ENCODE measurements around the gene SEPTIN10. TPM values are rescaled to one million over a fixed set of nuclear protein-coding genes. Genes with fewer than 3 reads are reported as not detected.

SEPTIN10 gene
- total RNA-seq, 2 experiments from 2014 or later, result 2.3 to 2.7 TPM

DNA sequence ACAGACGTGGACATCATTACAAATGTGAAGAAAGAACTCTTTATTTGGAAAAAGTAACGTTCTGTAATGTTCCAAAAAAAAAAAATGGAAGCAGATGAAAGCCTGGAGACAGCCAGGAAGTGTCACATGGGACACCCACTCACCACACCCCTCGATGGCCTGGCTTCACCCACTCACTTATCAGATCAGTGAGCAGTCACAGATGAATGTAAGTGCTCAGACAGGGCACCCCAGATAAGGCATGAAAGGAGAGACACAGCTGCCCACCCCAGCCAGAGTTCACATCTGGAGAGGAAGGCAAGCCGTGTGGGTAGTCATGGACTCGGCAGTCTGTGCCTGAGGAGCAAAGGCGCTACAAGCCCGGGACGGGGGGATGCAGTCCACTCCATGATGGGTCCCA is 105.2 kb downstream of the SEPTIN10 start:
- H3K4me3 Mint-ChIP-seq, result no peak overlapping the region
- no peaks in the 10 kb centered on the region for H3K9me3 Mint-ChIP-seq
- no peaks in the 10 kb centered on the region for H3K27me3 Mint-ChIP-seq (ENCODE audit: low read depth)
- H3K36me3 Mint-ChIP-seq (ENCODE audit: low read depth), result no peaks in the 10 kb centered on the region
- no peak for DNase-seq
- CTCF ChIA-PET, result interaction anchor here (0.6 to 4.6 kb wide), 2 partner anchors 381 to 506 kb away, joined by 3 to 57 read pairs; partner anchors contain the start of gene SH3RF3
- intact Hi-C loops (cut with micrococcal nuclease), result no loop called here
- H3K4me1 Mint-ChIP-seq (ENCODE audit: low read depth), result peaks cover 3% of the 10 kb centered on the region
- no peak overlapping the region for H3K27ac Mint-ChIP-seq

DNA sequence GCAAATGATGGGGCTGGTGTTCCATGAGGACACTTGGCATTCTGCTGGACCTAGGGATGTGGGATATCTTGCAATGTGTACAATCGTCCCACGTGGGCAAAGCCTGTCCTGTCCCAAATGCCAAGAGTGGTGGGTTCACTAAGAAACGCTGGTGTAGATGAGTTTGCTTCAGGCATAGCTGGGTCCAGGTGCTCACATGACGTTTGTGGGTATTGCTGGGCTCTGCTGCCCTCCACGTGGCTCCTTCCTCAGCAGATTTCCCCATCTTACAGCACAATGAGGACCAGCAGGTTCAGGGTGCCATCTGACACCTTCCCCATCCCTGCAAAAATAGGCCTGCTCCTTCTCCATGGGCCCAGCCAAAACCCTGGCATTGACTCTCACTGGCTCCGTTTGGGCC is 105.9 kb downstream of the SEPTIN10 start:
- Mint-ChIP-seq H3K36me3 (ENCODE audit: low read depth) (no peaks in the 10 kb centered on the region), H3K27me3 (ENCODE audit: low read depth) (no peaks in the 10 kb centered on the region), H3K4me3 (no peak overlapping the region), H3K27ac (no peak overlapping the region), H3K4me1 (ENCODE audit: low read depth) (peaks cover 3% of the 10 kb centered on the region), H3K9me3 (no peaks in the 10 kb centered on the region)
- intact Hi-C loops (cut with micrococcal nuclease), result no loop called here
- CTCF ChIA-PET, result interaction anchor here (1.1 to 4.6 kb wide), 4 partner anchors 10 to 380 kb away, joined by 3 to 57 read pairs (median 3); partner anchors contain the start of gene SH3RF3
- DNase-seq, result no peak

DNA sequence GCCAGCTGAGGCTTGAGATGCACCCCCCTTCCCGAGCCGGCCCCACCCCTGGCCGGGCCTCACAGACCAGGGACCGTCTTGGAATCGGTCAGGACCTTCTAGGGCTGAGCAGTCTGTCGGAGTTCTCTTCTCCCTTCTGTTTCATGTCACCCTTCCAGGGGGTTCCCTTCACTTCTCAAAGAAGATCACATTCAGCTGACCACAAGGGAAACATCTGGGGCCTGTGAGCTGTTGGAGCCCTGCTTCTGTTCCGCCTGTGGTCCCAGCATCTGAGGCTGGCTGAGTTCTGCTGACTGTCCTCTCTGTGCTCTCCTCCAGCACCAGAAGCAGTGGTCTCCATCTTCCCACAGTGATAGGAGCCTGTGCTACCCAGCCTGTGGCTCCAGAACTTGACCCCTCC is 106.5 kb downstream of the SEPTIN10 start:
- Mint-ChIP-seq H3K27ac (no peak overlapping the region), H3K27me3 (ENCODE audit: low read depth) (no peaks in the 10 kb centered on the region), H3K9me3 (no peaks in the 10 kb centered on the region), H3K4me3 (no peak overlapping the region), H3K4me1 (ENCODE audit: low read depth) (peaks cover 3% of the 10 kb centered on the region), H3K36me3 (ENCODE audit: low read depth) (no peaks in the 10 kb centered on the region)
- intact Hi-C loops (cut with micrococcal nuclease), result no loop called here
- DNase-seq, result no peak
- CTCF ChIA-PET, result interaction anchor here (1.1 to 1.3 kb wide), 3 partner anchors 11 to 229 kb away, joined by 3 read pairs; no protein-coding TSS in a partner anchor

DNA sequence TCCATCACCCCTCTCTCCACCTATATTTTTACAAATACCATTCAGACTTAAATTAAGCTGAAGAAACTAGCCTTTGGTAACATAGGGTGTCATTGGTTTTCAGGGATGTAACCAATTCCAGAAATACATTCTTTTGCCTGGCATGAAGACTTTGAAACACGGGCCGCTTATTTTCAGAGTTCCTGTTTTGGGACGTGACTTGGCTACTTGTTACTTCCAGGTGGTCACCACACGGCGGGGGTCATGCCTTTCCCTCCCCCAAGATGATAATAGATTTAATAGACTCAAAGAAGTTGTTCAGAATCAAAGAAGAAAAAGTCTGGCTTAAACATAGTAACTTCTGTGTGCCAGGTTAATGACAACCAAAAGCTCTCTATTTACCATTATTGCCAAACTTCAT is 110.6 kb downstream of the SEPTIN10 start:
- no peaks in the 10 kb centered on the region for H3K9me3 Mint-ChIP-seq
- CTCF ChIA-PET, result no interaction called here
- H3K27me3 Mint-ChIP-seq (ENCODE audit: low read depth), result no peaks in the 10 kb centered on the region
- no peak for DNase-seq
- intact Hi-C loops (cut with micrococcal nuclease), result no loop called here
- no peaks in the 10 kb centered on the region for H3K36me3 Mint-ChIP-seq (ENCODE audit: low read depth)
- H3K4me3 Mint-ChIP-seq, result no peak overlapping the region
- no peaks in the 10 kb centered on the region for H3K4me1 Mint-ChIP-seq (ENCODE audit: low read depth)
- no peak overlapping the region for H3K27ac Mint-ChIP-seq

DNA sequence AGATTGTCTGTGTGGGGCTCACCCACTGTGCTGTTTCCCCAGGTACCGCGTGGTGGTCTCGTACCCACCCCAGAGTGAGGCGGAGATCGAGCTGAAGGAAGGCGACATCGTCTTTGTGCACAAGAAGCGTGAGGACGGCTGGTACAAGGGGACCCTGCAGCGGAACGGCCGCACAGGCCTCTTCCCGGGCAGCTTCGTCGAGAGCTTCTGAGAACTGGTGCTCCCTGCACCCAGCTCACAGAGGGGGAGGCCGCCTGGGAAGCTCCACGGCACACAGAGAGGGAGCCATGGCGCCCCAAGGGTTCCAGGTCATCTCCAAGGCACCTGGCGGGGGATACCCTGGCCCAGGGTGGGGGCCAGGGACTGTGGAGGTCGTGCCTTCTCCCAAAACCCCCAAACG is 112.3 kb downstream of the SEPTIN10 start:
- intact Hi-C loops (cut with micrococcal nuclease), result no loop called here

DNA sequence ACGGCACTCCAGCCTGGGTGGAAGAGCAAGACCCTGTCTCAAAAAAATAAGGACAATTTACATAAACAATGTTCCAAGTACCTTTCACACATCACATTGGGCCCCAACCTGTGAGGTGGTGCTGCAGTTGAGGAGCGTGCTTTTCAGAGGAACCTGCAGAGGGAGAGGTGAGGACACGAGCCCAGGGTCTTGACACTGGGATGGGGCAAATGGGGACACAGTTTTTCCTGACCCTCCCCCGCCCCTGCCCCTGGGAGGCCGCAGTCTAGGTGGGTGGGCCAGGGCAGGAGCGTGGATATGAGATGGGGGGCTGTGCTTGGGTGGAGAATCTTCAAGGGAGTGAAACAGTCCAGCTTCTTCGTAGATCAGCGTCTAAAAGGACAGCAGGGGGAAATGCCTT is 112.9 kb downstream of the SEPTIN10 start:
- intact Hi-C loops (cut with micrococcal nuclease), result no loop called here
- CTCF ChIA-PET, result no interaction called here
- Mint-ChIP-seq H3K27ac (no peak overlapping the region), H3K4me3 (no peak overlapping the region), H3K9me3 (no peaks in the 10 kb centered on the region), H3K4me1 (ENCODE audit: low read depth) (no peaks in the 10 kb centered on the region), H3K36me3 (ENCODE audit: low read depth) (no peaks in the 10 kb centered on the region), H3K27me3 (ENCODE audit: low read depth) (no peaks in the 10 kb centered on the region)
- no peak for DNase-seq

More for the DNA sequence above, 112.3 kb downstream of the SEPTIN10 start:
- Mint-ChIP-seq H3K4me3 (no peak overlapping the region), H3K27me3 (ENCODE audit: low read depth) (no peaks in the 10 kb centered on the region), H3K9me3 (no peaks in the 10 kb centered on the region), H3K4me1 (ENCODE audit: low read depth) (no peaks in the 10 kb centered on the region), H3K27ac (no peak overlapping the region), H3K36me3 (ENCODE audit: low read depth) (no peaks in the 10 kb centered on the region)
- DNase-seq, result no peak
- CTCF ChIA-PET, result no interaction called here

DNA sequence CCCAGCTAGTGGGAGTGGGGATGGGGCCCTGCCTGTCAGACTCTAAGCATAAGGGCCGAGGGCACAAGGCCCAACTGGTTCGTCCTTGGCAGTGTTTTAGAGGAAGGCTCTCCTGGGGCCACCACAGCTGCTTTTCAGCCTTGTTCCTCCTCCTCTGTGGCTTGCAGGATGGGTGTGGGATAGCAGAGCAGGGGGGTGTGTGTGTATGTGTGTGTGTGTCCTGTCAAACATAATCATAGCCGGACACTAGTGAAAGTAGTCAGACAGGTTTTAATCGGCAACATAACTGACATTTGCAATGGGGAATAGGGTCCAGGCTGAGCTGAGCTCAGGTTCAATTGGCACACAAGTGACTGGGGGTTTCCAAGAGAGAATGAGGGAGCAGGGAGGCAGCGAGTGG is 114.2 kb downstream of the SEPTIN10 start:
- Mint-ChIP-seq H3K27ac (no peak overlapping the region), H3K4me1 (ENCODE audit: low read depth) (no peaks in the 10 kb centered on the region), H3K9me3 (no peaks in the 10 kb centered on the region), H3K4me3 (no peak overlapping the region), H3K36me3 (ENCODE audit: low read depth) (no peaks in the 10 kb centered on the region), H3K27me3 (ENCODE audit: low read depth) (no peaks in the 10 kb centered on the region)
- intact Hi-C loops (cut with micrococcal nuclease), result no loop called here
- no peak for DNase-seq
- CTCF ChIA-PET, result no interaction called here

DNA sequence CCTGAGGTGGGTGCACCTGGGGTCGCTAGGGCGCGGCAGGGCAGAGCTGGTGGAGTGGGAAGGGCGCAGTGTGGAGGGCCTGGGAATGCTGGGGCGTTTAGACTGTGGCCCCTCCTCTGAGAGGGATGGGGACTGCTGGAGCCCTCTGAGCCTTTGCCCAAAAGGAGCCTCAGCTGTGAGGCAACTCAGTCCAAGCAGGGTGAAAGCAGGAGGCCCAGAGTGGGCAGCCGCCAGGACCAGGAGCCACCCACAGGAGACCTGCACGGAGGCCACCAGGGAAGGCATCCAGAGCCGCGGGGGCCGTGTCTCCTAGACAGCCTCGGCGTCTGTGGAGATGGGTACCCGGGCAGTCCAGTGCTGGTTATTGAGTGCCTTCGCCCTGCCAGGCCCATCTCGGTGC is 114.9 kb downstream of the SEPTIN10 start:
- no peaks in the 10 kb centered on the region for H3K4me1 Mint-ChIP-seq (ENCODE audit: low read depth)
- no peak overlapping the region for H3K4me3 Mint-ChIP-seq
- no peak overlapping the region for H3K27ac Mint-ChIP-seq
- CTCF ChIA-PET, result no interaction called here
- H3K36me3 Mint-ChIP-seq (ENCODE audit: low read depth), result no peaks in the 10 kb centered on the region
- no peak for DNase-seq
- intact Hi-C loops (cut with micrococcal nuclease), result no loop called here
- no peaks in the 10 kb centered on the region for H3K27me3 Mint-ChIP-seq (ENCODE audit: low read depth)
- no peaks in the 10 kb centered on the region for H3K9me3 Mint-ChIP-seq

DNA sequence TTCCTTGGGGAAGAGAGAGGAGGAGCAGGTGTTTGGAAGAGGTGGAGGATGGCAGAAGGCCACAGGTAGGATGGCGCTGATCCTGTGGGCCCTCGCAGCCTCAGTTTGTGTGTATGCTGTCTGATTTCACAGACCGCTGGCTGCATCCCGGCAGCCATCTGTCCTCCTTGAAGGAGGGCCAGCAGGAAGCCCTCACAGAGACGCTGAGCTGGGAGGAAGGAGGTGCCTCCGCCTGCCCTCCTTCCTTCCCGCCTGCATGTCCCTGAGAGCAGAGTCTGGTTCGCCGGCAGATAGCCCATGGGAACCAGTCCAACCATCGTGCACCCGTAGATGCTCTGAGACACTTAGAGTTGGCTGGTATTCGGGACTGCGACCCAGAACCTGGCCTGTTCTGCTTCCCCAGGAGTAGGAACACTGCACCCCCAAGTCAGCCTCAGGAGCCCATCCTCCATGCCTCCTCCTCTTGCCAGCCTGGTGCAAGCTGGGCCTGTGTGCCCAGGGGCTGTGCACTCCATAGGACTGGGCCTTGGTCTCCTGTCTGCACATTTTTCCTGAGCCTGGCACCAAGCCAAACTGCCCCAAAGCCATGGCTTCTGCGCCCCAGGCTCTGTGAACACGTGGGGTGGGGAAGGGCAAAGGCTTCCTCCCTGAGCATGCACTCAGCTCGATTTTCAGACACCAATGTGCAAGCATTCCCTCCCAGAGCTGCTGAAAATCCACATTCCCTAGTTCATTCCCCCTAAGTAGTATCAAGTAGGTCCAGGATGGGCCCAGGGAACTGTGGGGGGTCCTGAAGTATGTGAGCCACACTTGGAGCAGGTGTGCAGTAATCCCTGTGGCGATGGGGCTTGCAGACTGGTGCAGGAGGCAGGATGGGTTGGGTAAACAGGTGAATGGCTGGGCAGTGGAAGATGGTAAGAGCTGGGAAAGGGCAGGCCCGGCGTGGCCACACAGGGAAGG is 115.6 kb downstream of the SEPTIN10 start:
- H3K27ac Mint-ChIP-seq, result no peak overlapping the region
- DNase-seq, result no peak
- intact Hi-C loops (cut with micrococcal nuclease), result no loop called here
- CTCF ChIA-PET, result no interaction called here
- no peaks in the 10 kb centered on the region for H3K36me3 Mint-ChIP-seq (ENCODE audit: low read depth)
- H3K4me1 Mint-ChIP-seq (ENCODE audit: low read depth), result no peaks in the 10 kb centered on the region
- H3K27me3 Mint-ChIP-seq (ENCODE audit: low read depth), result no peaks in the 10 kb centered on the region
- no peaks in the 10 kb centered on the region for H3K9me3 Mint-ChIP-seq
- no peak overlapping the region for H3K4me3 Mint-ChIP-seq

DNA sequence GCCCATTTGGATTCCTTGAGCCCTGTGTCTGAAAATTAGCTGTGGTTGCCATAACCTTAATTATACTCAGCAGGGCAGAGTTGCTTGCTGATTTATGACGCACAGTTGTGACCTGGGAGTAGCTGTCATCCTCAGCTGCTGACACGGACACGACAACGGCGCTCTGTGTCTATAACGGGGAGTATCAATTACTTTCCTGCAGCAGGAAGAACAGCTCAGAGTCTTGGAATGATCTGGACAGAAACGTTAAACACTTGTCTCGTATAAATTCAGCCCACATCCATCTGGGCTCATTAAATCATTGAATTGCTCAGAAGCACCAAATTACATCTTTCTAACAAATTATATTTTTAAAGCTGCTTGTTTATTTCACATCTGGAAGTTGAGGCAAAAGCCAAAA is 116.3 kb downstream of the SEPTIN10 start:
- no peaks in the 10 kb centered on the region for H3K9me3 Mint-ChIP-seq
- intact Hi-C loops (cut with micrococcal nuclease), result no loop called here

DNA sequence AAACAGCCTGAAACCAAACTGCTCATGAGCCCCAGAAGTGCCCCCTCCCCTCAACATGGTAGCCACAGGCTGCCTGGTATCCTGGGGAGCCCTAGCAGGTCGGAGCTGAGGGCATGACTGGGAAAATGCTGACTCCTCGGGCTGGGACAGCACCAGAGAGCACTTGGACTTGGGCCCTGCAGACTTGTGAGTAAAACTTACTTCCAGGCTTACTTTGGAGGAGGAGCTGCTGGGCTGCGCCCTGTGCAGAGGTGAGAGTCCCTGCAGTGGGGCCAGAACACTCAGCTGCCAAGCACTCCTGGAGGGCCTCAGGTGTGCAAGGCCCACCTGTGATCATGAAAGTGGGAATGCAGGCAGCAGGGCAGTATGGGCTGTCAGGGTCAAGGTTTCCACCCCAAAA is 119.4 kb downstream of the SEPTIN10 start:
- CTCF ChIA-PET, result interaction anchor here (1.0 to 1.3 kb wide), 2 partner anchors 16 to 52 kb away, joined by 3 to 4 read pairs; no protein-coding TSS in a partner anchor
- no peaks in the 10 kb centered on the region for H3K4me1 Mint-ChIP-seq (ENCODE audit: low read depth)
- no peak overlapping the region for H3K4me3 Mint-ChIP-seq
- no peaks in the 10 kb centered on the region for H3K36me3 Mint-ChIP-seq (ENCODE audit: low read depth)
- no peak overlapping the region for H3K27ac Mint-ChIP-seq
- no peak for DNase-seq
- H3K27me3 Mint-ChIP-seq (ENCODE audit: low read depth), result no peaks in the 10 kb centered on the region
- intact Hi-C loops (cut with micrococcal nuclease), result loop anchor here (5.0 kb wide), 1 partner anchor 367 kb away; the partner anchor contains the start of gene SH3RF3
- H3K9me3 Mint-ChIP-seq, result no peaks in the 10 kb centered on the region

More for the DNA sequence above, 116.3 kb downstream of the SEPTIN10 start:
- Mint-ChIP-seq H3K4me3 (no peak overlapping the region), H3K4me1 (ENCODE audit: low read depth) (no peaks in the 10 kb centered on the region), H3K27ac (no peak overlapping the region), H3K36me3 (ENCODE audit: low read depth) (no peaks in the 10 kb centered on the region), H3K27me3 (ENCODE audit: low read depth) (no peaks in the 10 kb centered on the region)
- CTCF ChIA-PET, result no interaction called here
- no peak for DNase-seq

DNA sequence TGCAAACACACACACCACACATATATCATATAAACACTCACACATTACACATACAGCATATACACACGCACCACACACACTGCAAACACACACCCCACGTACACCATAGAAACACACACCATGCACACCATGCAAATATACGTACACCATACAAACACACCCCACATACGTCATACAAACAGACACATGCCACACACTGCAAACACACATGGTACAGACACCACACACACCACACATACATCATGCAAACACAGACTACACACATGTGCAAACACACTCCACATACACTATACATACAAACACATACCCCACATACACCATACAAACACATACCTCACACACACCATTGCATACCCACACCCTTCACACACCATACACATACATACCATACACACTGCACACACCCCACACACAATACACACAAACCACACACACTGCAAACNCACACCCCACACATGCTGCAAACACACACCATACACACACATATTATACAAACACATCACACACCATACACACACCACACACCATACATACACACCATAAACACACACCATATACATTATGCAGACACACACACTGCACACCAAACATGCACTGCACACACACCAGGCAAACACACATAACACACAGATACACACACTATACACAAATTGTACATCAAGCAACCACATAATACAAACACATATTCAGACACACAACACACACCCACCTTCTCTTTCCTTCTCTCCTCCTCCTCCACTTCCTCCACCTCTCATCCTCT is 120.4 kb downstream of the SEPTIN10 start:
- Mint-ChIP-seq H3K4me1 (ENCODE audit: low read depth) (no peaks in the 10 kb centered on the region), H3K27ac (no peak overlapping the region), H3K9me3 (no peaks in the 10 kb centered on the region), H3K36me3 (ENCODE audit: low read depth) (no peaks in the 10 kb centered on the region), H3K4me3 (no peak overlapping the region), H3K27me3 (ENCODE audit: low read depth) (no peaks in the 10 kb centered on the region)
- intact Hi-C loops (cut with micrococcal nuclease), result loop anchor here (5.0 kb wide), 1 partner anchor 366 kb away; the partner anchor contains the start of gene SH3RF3
- no peak for DNase-seq
- CTCF ChIA-PET, result no interaction called here

All from activated naive CD4-positive, alpha-beta T cell treated with anti-CD3 and anti-CD28 coated beads for 36 hours (primary cell).